Small intestine (tissue), 7 donors: ENCODE data around the gene USP28. TPM values are rescaled to one million over a fixed set of nuclear protein-coding genes. Genes with fewer than 3 reads are reported as not detected.
"Not testable (repeated sequence)": the region's sequence is repeated elsewhere in the genome, so short reads cannot be mapped to it uniquely, and the experiment has no call there.

ENCODE experiments used
- DNase-seq, 2 donors: peaks; one replicate each; pipeline versions ENCODE4 v3.0.0 to v3.0.0-alpha.2; 2013
- FAIRE-seq: peaks from 2 replicates; lab custom pipeline; 2012; peaks lifted over from hg19 to GRCh38; lab: Jason Lieb, UNC
- H3K27ac ChIP-seq, 3 donors: one replicate each; pipeline ENCODE4 v1.5.1; 2013; ENCODE audit warnings: low read length in 2 of 3, mild to moderate bottlenecking in 2 of 3, control low read depth in 1 of 3, inconsistent platforms in 1 of 3, low read depth in 1 of 3, moderate library complexity in 1 of 3
- H3K27me3 ChIP-seq, 3 donors: one replicate each; pipeline ENCODE4 v1.6.1; 2013; ENCODE audit warnings: low read length in 3 of 3, inconsistent platforms in 1 of 3; ENCODE audit not compliant: control insufficient read depth in 3 of 3, insufficient read depth in 3 of 3
- H3K36me3 ChIP-seq, 3 donors: one replicate each; pipeline ENCODE4 v1.6.1; 2013; ENCODE audit warnings: low read length in 3 of 3, inconsistent platforms in 1 of 3, low read depth in 1 of 3, mild to moderate bottlenecking in 1 of 3, moderate library complexity in 1 of 3; ENCODE audit not compliant: control insufficient read depth in 3 of 3, insufficient read depth in 2 of 3
- H3K4me1 ChIP-seq, 3 donors: one replicate each; pipeline ENCODE4 v1.6.1; 2013; ENCODE audit warnings: low read length in 2 of 3, inconsistent platforms in 1 of 3, low read depth in 1 of 3, mild to moderate bottlenecking in 1 of 3, moderate library complexity in 1 of 3; ENCODE audit not compliant: control insufficient read depth in 3 of 3, insufficient read depth in 2 of 3
- H3K4me3 ChIP-seq, 3 donors: one replicate each; pipeline ENCODE4 v1.5.1; 2013; ENCODE audit warnings: low read length in 3 of 3, control low read depth in 1 of 3, inconsistent platforms in 1 of 3, low read depth in 1 of 3, mild to moderate bottlenecking in 1 of 3, moderate library complexity in 1 of 3
- H3K9me3 ChIP-seq, 2 donors: one replicate each; pipeline ENCODE4 v1.6.1; 2013; ENCODE audit warnings: low read depth in 1 of 2, low read length in 1 of 2; ENCODE audit not compliant: control insufficient read depth in 2 of 2, insufficient read depth in 1 of 2
- WGBS, 3 donors: extraction: QIAGEN DNeasy Blood & Tissue Kit; methylation state at CpG; one replicate each; pipeline ENCODE4 v1.1.7; 2013; 5-methylcytosine and 5-hydroxymethylcytosine counted together
- polyA plus RNA-seq, 4 donors: library from polyadenylated mRNA; stranded (reverse) in 3 of 4; unstranded in 1 of 4; fragments of 200-250 nt in 3 of 4; fragments of 120-200 nt in 1 of 4; gene quantifications; one replicate each; pipeline versions ENCODE4 v1.2.1 to v1.2.3, GENCODE V29; 2013
- donor health status: healthy with polysubstance abuse.
- donor health status: control.
- donor health status: control.
- donor health status: Bipolar disorder and iron deficiency.
- donor health status: healthy.

Gene USP28
- polyA plus RNA-seq, 4 donors: 5.1 to 28.9 (median 8.3) TPM

GRCh38 chr11:113764527-113765219 is 110.7 kb downstream of the USP28 start:
- 80 to 93% (median 88%) methylated on average over 2 of the region's 2 CpGs for WGBS, 3 donors
- no peak for FAIRE-seq
- no peak for DNase-seq
- no peaks in the 10 kb centered on the region for H3K9me3 ChIP-seq
- no peak overlapping the region for H3K4me3 ChIP-seq
- no peaks in the 10 kb centered on the region for H3K4me1 ChIP-seq
- H3K27ac ChIP-seq: no peak overlapping the region
- H3K27me3 ChIP-seq: no peaks in the 10 kb centered on the region
- H3K36me3 ChIP-seq: peaks cover 5 to 14% (median 6%) of the 10 kb centered on the region in 3 donors

- WGBS, 3 donors: 96 to 98% (median 98%) methylated on average over 2 of the region's 2 CpGs
- not testable (repeated sequence) for H3K27me3 ChIP-seq, H3K9me3 ChIP-seq, H3K4me3 ChIP-seq, H3K4me1 ChIP-seq, H3K27ac ChIP-seq, DNase-seq, FAIRE-seq
- H3K36me3 ChIP-seq: peaks cover 2 to 21% (median 8%) of the 10 kb centered on the region in 3 donors
These were observed 112.3 kb downstream of the USP28 start for GRCh38 chr11:113763040-113763439.

GRCh38 chr11:113760241-113760640 is 115.1 kb downstream of the USP28 start:
- Histone ChIP-seq H3K27ac (no peak overlapping the region), H3K4me1 (no peaks in the 10 kb centered on the region), H3K4me3 (no peak overlapping the region), H3K9me3 (no peaks in the 10 kb centered on the region), H3K27me3 (no peaks in the 10 kb centered on the region), H3K36me3 (peaks cover 2 to 17% (median 8%) of the 10 kb centered on the region in 3 donors)
- DNase-seq (no peak), FAIRE-seq (no peak)
- WGBS, 3 donors: 93 to 96% (median 94%) methylated on average over 3 of the region's 3 CpGs

DNA sequence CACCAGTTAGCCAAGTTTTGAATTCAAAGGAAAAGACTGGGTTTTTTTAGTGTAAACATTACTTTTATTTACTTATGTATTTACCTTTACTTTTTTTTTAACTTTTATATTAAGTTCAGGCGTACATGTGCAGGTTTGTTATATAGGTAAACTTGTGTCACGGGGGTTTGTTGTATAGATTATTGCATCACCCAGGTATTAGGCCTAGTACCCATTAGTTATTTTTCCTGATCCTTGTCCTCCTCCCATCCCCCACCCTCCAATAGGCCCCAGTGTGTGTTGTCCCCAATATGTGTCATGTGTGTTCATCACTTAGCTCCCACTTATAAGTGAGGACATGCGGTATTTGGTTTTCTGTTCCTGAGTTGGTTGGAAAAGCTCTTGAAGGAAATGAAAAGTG is 122.4 kb downstream of the USP28 start:
- H3K36me3 ChIP-seq: peaks cover 4 to 10% (median 9%) of the 10 kb centered on the region in 3 donors
- 96 to 97% (median 97%) methylated on average over 3 of the region's 3 CpGs for WGBS, 3 donors
- H3K4me1 ChIP-seq: no peaks in the 10 kb centered on the region
- H3K4me3 ChIP-seq: no peak overlapping the region
- H3K9me3 ChIP-seq: no peaks in the 10 kb centered on the region
- H3K27ac ChIP-seq: no peak overlapping the region
- FAIRE-seq (no peak), DNase-seq (no peak)
- H3K27me3 ChIP-seq: no peaks in the 10 kb centered on the region

Other genes with a start within 250 kb of the USP28 start
- gene TMPRSS5, start 169.3 kb downstream of the USP28 start, polyA plus RNA-seq: 1 to 10 TPM in 1 of 4 donors, under 1 TPM in 3; 0.37 to 1.1 (median 0.42) TPM
- gene ZW10, start 101.9 kb downstream of the USP28 start, polyA plus RNA-seq: 10 to 100 TPM in 1 of 4 donors, 1 to 10 TPM in 3; 6.2 to 15.1 (median 8.8) TPM
- not detected for gene CLDN25, start 95.8 kb downstream of the USP28 start, polyA plus RNA-seq
- under 1 TPM in 1 of 4 donors, not detected in 3; 0.39 TPM for gene HTR3B, start 29.2 kb upstream of the USP28 start, polyA plus RNA-seq
- 1 to 10 TPM in 1 of 4 donors, under 1 TPM in 1, not detected in 2; 0.06 to 5.7 TPM for gene HTR3A, start 99.5 kb upstream of the USP28 start, polyA plus RNA-seq
- 10 to 100 TPM in 2 of 4 donors, 1 to 10 TPM in 2; 1.5 to 32.4 (median 17.4) TPM for gene ZBTB16, start 184.1 kb upstream of the USP28 start, polyA plus RNA-seq